Central memory CD8-positive, alpha-beta T cell (primary cell): ENCODE data around the gene HSPB3.
"Not testable (repeated sequence)": the region's sequence is repeated elsewhere in the genome, so short reads cannot be mapped to it uniquely, and the experiment has no call there.

Experiments
- ATAC-seq: fragments of 150-1000 bp; cut with Tn5 transposase; replicated peaks from 2 replicates; pipeline ENCODE4 v1.10.0; 2022; ENCODE audit warnings: mild to moderate bottlenecking, moderate FRiP score, moderate number of reproducible peaks; ENCODE audit not compliant: poor library complexity, severe bottlenecking; ENCODE audit errors: extremely low read depth
- DNase-seq, 2 donors: peaks; one replicate each; pipeline ENCODE4 v3.0.0; 2021; ENCODE audit warnings: low spot score in 2 of 2
- H3K27ac Mint-ChIP-seq: one replicate; pipeline ENCODE4 v1.8.0; 2022; ENCODE audit warnings: low read depth, mild to moderate bottlenecking, moderate library complexity, mixed read lengths
- H3K27me3 Mint-ChIP-seq: one replicate; pipeline ENCODE4 v1.8.0; 2022; ENCODE audit warnings: mixed read lengths
- H3K36me3 Mint-ChIP-seq: one replicate; pipeline ENCODE4 v1.8.0; 2022; ENCODE audit warnings: mild to moderate bottlenecking, moderate library complexity, mixed read lengths; ENCODE audit not compliant: insufficient read depth
- H3K4me1 Mint-ChIP-seq: one replicate; pipeline ENCODE4 v1.8.0; 2022; ENCODE audit warnings: mixed read lengths
- H3K4me3 Mint-ChIP-seq: one replicate; pipeline ENCODE4 v1.8.0; 2022; ENCODE audit warnings: mild to moderate bottlenecking, moderate library complexity, mixed read lengths
- H3K9me3 Mint-ChIP-seq: one replicate; pipeline ENCODE4 v1.8.0; 2022; ENCODE audit warnings: mixed read lengths

HSPB3 gene

DNA sequence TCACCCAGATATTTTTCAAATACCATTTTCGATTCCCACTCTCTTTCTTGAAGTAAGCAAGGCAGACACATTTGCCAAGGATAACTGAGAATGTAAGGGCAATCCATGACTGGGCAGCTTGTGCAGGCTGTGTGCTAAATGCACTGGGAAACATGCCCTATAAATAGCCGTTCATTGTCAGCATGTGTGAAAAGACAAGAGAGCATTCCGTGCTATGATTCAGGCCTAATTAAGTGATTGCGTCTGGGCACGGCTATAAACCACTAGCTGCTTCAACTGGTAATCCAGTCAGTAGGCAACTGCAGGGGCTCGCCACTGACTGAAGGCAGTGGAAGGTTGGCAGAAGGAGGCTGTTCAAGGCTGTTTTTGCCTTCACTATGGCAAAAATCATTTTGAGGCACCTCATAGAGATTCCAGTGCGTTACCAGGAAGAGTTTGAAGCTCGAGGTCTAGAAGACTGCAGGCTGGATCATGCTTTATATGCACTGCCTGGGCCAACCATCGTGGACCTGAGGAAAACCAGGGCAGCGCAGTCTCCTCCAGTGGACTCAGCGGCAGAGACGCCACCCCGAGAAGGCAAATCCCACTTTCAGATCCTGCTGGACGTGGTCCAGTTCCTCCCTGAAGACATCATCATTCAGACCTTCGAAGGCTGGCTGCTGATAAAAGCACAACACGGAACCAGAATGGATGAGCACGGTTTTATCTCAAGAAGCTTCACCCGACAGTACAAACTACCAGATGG is at the start of gene HSPB3:
TSS of gene HSPB3 (plus strand) at position 287 of the 745 bp plus-strand sequence. CDS start at position 378, 91 bp downstream.
- ATAC-seq = no peak
- Mint-ChIP-seq H3K4me3 (no peak within 1 kb of the TSS), H3K9me3 (peaks cover 5% of the 10 kb centered on the region), H3K27me3 (peaks cover 57% of the 10 kb centered on the region), H3K27ac (no peak within 1 kb of the TSS), H3K36me3 (no peaks in the 10 kb centered on the region), H3K4me1 (no peaks in the 10 kb centered on the region)
- no peak for DNase-seq

- DNase-seq (no peak), ATAC-seq (no peak)
- Mint-ChIP-seq H3K27me3 (peaks cover 41% of the 10 kb centered on the region), H3K4me3 (no peak overlapping the region), H3K27ac (no peak overlapping the region), H3K36me3 (no peaks in the 10 kb centered on the region), H3K4me1 (no peaks in the 10 kb centered on the region), H3K9me3 (no peaks in the 10 kb centered on the region)
Observed at GRCh38 chr5:54411176-54411575, 44.3 kb upstream of the HSPB3 start.

GRCh38 chr5:54412913-54413312 is 42.6 kb upstream of the HSPB3 start:
- Mint-ChIP-seq H3K27me3 (peaks cover 40% of the 10 kb centered on the region), H3K27ac (no peak overlapping the region), H3K9me3 (no peaks in the 10 kb centered on the region), H3K36me3 (no peaks in the 10 kb centered on the region), H3K4me3 (no peak overlapping the region), H3K4me1 (no peaks in the 10 kb centered on the region)
- ATAC-seq (no peak), DNase-seq (no peak)

DNA sequence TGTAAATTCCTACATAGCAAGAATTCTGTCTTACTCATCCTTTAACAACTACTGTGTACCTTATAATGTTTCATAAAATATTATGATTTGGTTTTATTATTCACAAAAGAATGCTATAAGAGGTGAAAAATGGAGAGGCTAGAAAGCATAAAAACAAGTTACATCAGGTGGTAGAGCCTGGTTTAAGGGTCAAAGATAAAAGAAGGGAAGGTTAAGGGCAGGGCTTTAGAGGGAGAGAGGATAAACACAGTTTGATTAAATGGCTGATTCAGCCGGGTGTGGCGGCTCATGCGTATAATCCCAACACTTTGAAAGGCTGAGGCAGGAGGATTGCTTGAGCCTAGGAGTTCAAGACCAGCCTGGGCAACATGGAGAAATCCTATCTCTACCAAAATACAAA is 40.4 kb upstream of the HSPB3 start:
- H3K9me3 Mint-ChIP-seq = no peaks in the 10 kb centered on the region
- no peak overlapping the region for H3K27ac Mint-ChIP-seq
- H3K27me3 Mint-ChIP-seq = peaks cover 46% of the 10 kb centered on the region
- no peaks in the 10 kb centered on the region for H3K36me3 Mint-ChIP-seq
- no peak for DNase-seq
- H3K4me1 Mint-ChIP-seq = no peaks in the 10 kb centered on the region
- H3K4me3 Mint-ChIP-seq = no peak overlapping the region
- no peak for ATAC-seq

DNA sequence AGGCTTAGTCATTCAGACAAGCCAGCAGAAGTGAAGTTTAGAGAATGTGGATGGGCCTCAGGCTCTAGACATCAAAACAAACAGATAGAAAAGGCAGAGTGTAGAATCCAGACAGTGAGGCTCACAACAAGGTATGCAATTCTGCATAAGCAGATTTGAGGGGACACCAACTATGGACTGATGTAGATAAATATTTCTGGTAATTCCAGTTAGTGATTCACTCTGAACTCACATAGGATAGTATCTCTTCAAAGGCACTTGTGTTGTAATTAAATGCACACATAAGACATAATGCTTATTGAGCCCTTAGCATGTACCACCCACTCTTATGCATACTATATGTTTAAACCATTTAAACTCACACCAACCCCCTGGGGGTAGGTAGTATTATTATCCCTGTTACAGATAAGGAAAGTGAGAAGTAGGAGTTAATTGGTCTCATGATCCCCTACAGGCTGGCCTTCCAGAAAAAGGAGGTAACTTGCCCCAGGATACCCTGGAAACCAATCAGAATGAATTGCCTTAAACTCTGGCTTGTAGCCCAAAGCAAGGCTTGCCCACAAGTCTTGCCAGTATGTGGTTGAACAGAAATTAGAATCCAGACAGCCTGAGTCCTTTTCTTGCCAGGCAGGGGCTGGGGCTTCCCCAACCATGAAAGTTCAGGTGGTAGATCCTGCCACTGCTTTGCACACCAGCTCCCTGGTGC is 39.5 kb upstream of the HSPB3 start:
- no peak for DNase-seq
- peaks cover 39% of the 10 kb centered on the region for H3K27me3 Mint-ChIP-seq

GRCh38 chr5:54419573-54420423 is 35.7 kb upstream of the HSPB3 start:
- H3K27me3 Mint-ChIP-seq = peaks cover 36% of the 10 kb centered on the region
- not testable (repeated sequence) for H3K4me3 Mint-ChIP-seq, ATAC-seq, H3K9me3 Mint-ChIP-seq, H3K27ac Mint-ChIP-seq, H3K4me1 Mint-ChIP-seq, H3K36me3 Mint-ChIP-seq, DNase-seq

More for the DNA sequence above, 39.5 kb upstream of the HSPB3 start:
- Mint-ChIP-seq H3K36me3 (no peaks in the 10 kb centered on the region), H3K4me3 (no peak overlapping the region), H3K4me1 (no peaks in the 10 kb centered on the region), H3K9me3 (no peaks in the 10 kb centered on the region), H3K27ac (no peak overlapping the region)
- no peak for ATAC-seq

GRCh38 chr5:54420511-54420910 is 35.0 kb upstream of the HSPB3 start:
- not testable (repeated sequence) for H3K27ac Mint-ChIP-seq, H3K4me3 Mint-ChIP-seq, ATAC-seq, H3K9me3 Mint-ChIP-seq, H3K36me3 Mint-ChIP-seq, H3K4me1 Mint-ChIP-seq, DNase-seq
- H3K27me3 Mint-ChIP-seq = peaks cover 43% of the 10 kb centered on the region

DNA sequence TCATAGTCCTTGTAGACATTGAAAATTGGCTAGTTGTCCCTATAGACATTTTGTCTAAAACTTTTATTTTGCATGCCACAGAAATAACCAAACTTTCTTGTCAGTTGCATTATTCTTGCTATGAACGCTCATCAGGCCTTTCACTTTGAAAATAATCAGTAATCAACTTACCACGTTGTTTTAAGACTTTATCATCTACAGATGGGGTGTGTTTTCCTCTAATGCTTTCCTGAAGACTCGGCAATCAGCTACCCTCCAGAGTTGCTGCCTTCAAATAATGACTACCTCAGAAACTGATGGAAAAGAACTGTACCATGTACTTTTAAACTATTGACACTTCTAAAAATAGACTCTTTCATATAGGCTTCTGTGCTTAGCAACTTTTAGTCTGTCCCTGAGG is 33.5 kb upstream of the HSPB3 start:
- H3K9me3 Mint-ChIP-seq = no peaks in the 10 kb centered on the region
- no peak for ATAC-seq

GRCh38 chr5:54425258-54425657 is 30.2 kb upstream of the HSPB3 start:
- H3K27me3 Mint-ChIP-seq = peaks cover 69% of the 10 kb centered on the region
- no peaks in the 10 kb centered on the region for H3K36me3 Mint-ChIP-seq

More for the DNA sequence above, 33.5 kb upstream of the HSPB3 start:
- Mint-ChIP-seq H3K27me3 (peaks cover 57% of the 10 kb centered on the region), H3K36me3 (no peaks in the 10 kb centered on the region), H3K4me1 (no peaks in the 10 kb centered on the region), H3K4me3 (no peak overlapping the region), H3K27ac (no peak overlapping the region)
- no peak for DNase-seq

DNA sequence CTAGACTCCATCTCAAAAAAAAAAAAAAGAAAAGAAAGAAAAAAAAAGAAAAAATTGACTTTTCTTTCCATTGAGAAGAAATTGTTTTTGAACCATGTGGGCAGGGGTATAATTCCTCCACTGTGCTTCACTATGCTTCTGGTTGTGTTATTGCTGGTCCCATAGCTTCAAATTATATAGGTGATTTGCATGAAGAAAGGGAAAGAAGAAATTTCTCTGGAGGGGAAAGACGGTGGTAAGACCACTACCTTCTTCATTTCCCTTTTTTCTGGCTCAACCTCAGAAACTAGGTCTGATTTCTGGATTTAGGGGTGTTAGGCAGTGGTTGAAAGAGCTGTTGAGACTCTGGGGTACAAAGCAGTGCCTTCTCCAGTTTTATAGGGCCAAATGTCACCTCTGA is 29.3 kb upstream of the HSPB3 start:
- Mint-ChIP-seq H3K27ac (no peak overlapping the region), H3K27me3 (peaks cover 78% of the 10 kb centered on the region), H3K4me1 (no peaks in the 10 kb centered on the region), H3K36me3 (no peaks in the 10 kb centered on the region), H3K9me3 (no peaks in the 10 kb centered on the region), H3K4me3 (no peak overlapping the region)
- no peak for ATAC-seq
- DNase-seq = no peak

More at GRCh38 chr5:54425258-54425657, 30.2 kb upstream of the HSPB3 start:
- no peak for ATAC-seq
- H3K27ac Mint-ChIP-seq = no peak overlapping the region
- no peak overlapping the region for H3K4me3 Mint-ChIP-seq
- H3K4me1 Mint-ChIP-seq = no peaks in the 10 kb centered on the region
- no peaks in the 10 kb centered on the region for H3K9me3 Mint-ChIP-seq
- no peak for DNase-seq

DNA sequence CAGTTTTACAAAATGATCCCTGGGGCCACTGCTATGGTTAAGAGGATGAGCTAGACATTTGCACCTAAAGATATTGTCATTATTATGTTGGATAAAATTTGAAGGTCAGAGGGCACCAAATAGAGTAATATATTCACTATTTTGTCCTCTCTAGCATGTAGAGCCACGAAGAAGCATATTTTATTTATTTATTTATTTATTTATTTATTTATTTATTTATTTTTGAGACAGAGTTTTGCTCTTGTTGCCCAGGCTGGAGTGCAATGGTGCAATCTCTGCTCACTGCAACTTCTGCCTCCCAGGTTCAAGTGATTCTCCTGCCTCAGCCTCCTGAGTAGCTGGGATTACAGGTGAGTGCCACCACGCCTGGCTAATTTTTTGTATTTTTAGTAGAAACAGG is 20.8 kb upstream of the HSPB3 start:
- H3K36me3 Mint-ChIP-seq, ATAC-seq, H3K27ac Mint-ChIP-seq, H3K9me3 Mint-ChIP-seq, H3K4me1 Mint-ChIP-seq, H3K4me3 Mint-ChIP-seq, DNase-seq: not testable (repeated sequence)
- peaks cover 23% of the 10 kb centered on the region for H3K27me3 Mint-ChIP-seq

- no peaks in the 10 kb centered on the region for H3K9me3 Mint-ChIP-seq
Observed at GRCh38 chr5:54438620-54439389, 16.7 kb upstream of the HSPB3 start.

More at GRCh38 chr5:54438620-54439389, 16.7 kb upstream of the HSPB3 start:
- H3K27me3 Mint-ChIP-seq = peaks cover 30% of the 10 kb centered on the region
- DNase-seq (no peak), ATAC-seq (no peak)
- no peak overlapping the region for H3K27ac Mint-ChIP-seq
- H3K4me1 Mint-ChIP-seq = no peaks in the 10 kb centered on the region
- H3K36me3 Mint-ChIP-seq = no peaks in the 10 kb centered on the region
- no peak overlapping the region for H3K4me3 Mint-ChIP-seq
